ENCODE measurements around the gene SLC33A1.

Gene SLC33A1

GRCh38 chr3:155809181-155809580, 45.0 kb downstream of the SLC33A1 start:
- no peak overlapping the region for H3K9ac ChIP-seq (ENCODE audit: low read length)
- no peaks in the 10 kb centered on the region for H3K9me3 ChIP-seq (ENCODE audit: control insufficient read depth, low read depth, low read length)
- H3K36me3 ChIP-seq (ENCODE audit: control insufficient read depth, low read depth, low read length) = no peaks in the 10 kb centered on the region
- H3K27ac ChIP-seq (ENCODE audit: low read length) = no peak overlapping the region
- H3K4me1 ChIP-seq (ENCODE audit: control insufficient read depth, low read depth, low read length) = no peaks in the 10 kb centered on the region
- peaks cover 3% of the 10 kb centered on the region for H3K27me3 ChIP-seq (ENCODE audit: control insufficient read depth, insufficient read depth, low read length)
- no peak overlapping the region for H3K4me3 ChIP-seq (ENCODE audit: low read length)

- Histone ChIP-seq H3K9me3 (ENCODE audit: control insufficient read depth, low read depth, low read length) (no peaks in the 10 kb centered on the region), H3K36me3 (ENCODE audit: control insufficient read depth, low read depth, low read length) (no peaks in the 10 kb centered on the region), H3K27ac (ENCODE audit: low read length) (no peak overlapping the region), H3K27me3 (ENCODE audit: control insufficient read depth, insufficient read depth, low read length) (peaks cover 3% of the 10 kb centered on the region), H3K4me3 (ENCODE audit: low read length) (no peak overlapping the region), H3K4me1 (ENCODE audit: control insufficient read depth, low read depth, low read length) (no peaks in the 10 kb centered on the region), H3K9ac (ENCODE audit: low read length) (no peak overlapping the region)
Measured at GRCh38 chr3:155807823-155808222, 46.4 kb downstream of the SLC33A1 start.

- peak within 1 kb of the TSS; percentile 67 for H3K9ac ChIP-seq (ENCODE audit: low read length)
- peak within 1 kb of the TSS; percentile 78 for H3K4me3 ChIP-seq (ENCODE audit: low read length)
- H3K36me3 ChIP-seq (ENCODE audit: control insufficient read depth, low read depth, low read length) = no peaks in the 10 kb centered on the region
- no peaks in the 10 kb centered on the region for H3K9me3 ChIP-seq (ENCODE audit: control insufficient read depth, low read depth, low read length)
- H3K27ac ChIP-seq (ENCODE audit: low read length) = no peak within 1 kb of the TSS
- H3K27me3 ChIP-seq (ENCODE audit: control insufficient read depth, insufficient read depth, low read length) = peaks cover 3% of the 10 kb centered on the region
- no peaks in the 10 kb centered on the region for H3K4me1 ChIP-seq (ENCODE audit: control insufficient read depth, low read depth, low read length)
Measured at GRCh38 chr3:155805802-155806618, 48.2 kb downstream of the SLC33A1 start, which contains the start of gene C3orf33. TSS of gene C3orf33 (minus strand) at chr3:155806278. CDS start at chr3:155806252, 26 bp downstream.

GRCh38 chr3:155805204-155805801, 48.9 kb downstream of the SLC33A1 start:
- Histone ChIP-seq H3K27me3 (ENCODE audit: control insufficient read depth, insufficient read depth, low read length) (peaks cover 3% of the 10 kb centered on the region), H3K4me1 (ENCODE audit: control insufficient read depth, low read depth, low read length) (no peaks in the 10 kb centered on the region), H3K4me3 (ENCODE audit: low read length) (peak overlapping the region; percentile 78), H3K36me3 (ENCODE audit: control insufficient read depth, low read depth, low read length) (no peaks in the 10 kb centered on the region), H3K9ac (ENCODE audit: low read length) (peak overlapping the region; percentile 67), H3K9me3 (ENCODE audit: control insufficient read depth, low read depth, low read length) (no peaks in the 10 kb centered on the region), H3K27ac (ENCODE audit: low read length) (no peak overlapping the region)

GRCh38 chr3:155804323-155804722, 49.9 kb downstream of the SLC33A1 start:
- Histone ChIP-seq H3K9me3 (ENCODE audit: control insufficient read depth, low read depth, low read length) (no peaks in the 10 kb centered on the region), H3K9ac (ENCODE audit: low read length) (no peak overlapping the region), H3K27me3 (ENCODE audit: control insufficient read depth, insufficient read depth, low read length) (peaks cover 3% of the 10 kb centered on the region), H3K27ac (ENCODE audit: low read length) (no peak overlapping the region), H3K4me1 (ENCODE audit: control insufficient read depth, low read depth, low read length) (no peaks in the 10 kb centered on the region), H3K4me3 (ENCODE audit: low read length) (no peak overlapping the region), H3K36me3 (ENCODE audit: control insufficient read depth, low read depth, low read length) (no peaks in the 10 kb centered on the region)

- Histone ChIP-seq H3K9me3 (ENCODE audit: control insufficient read depth, low read depth, low read length) (no peaks in the 10 kb centered on the region), H3K27ac (ENCODE audit: low read length) (no peak overlapping the region), H3K9ac (ENCODE audit: low read length) (no peak overlapping the region), H3K27me3 (ENCODE audit: control insufficient read depth, insufficient read depth, low read length) (no peaks in the 10 kb centered on the region), H3K4me3 (ENCODE audit: low read length) (no peak overlapping the region), H3K4me1 (ENCODE audit: control insufficient read depth, low read depth, low read length) (peaks cover 7% of the 10 kb centered on the region), H3K36me3 (ENCODE audit: control insufficient read depth, low read depth, low read length) (no peaks in the 10 kb centered on the region)
Measured at GRCh38 chr3:155792532-155792931, 61.7 kb downstream of the SLC33A1 start.

GRCh38 chr3:155791190-155791589, 63.0 kb downstream of the SLC33A1 start:
- no peak overlapping the region for H3K27ac ChIP-seq (ENCODE audit: low read length)

GRCh38 chr3:155790272-155790925, 63.8 kb downstream of the SLC33A1 start:
- Histone ChIP-seq H3K9me3 (ENCODE audit: control insufficient read depth, low read depth, low read length) (no peaks in the 10 kb centered on the region), H3K9ac (ENCODE audit: low read length) (no peak overlapping the region), H3K4me1 (ENCODE audit: control insufficient read depth, low read depth, low read length) (peaks cover 7% of the 10 kb centered on the region), H3K27ac (ENCODE audit: low read length) (no peak overlapping the region), H3K36me3 (ENCODE audit: control insufficient read depth, low read depth, low read length) (no peaks in the 10 kb centered on the region), H3K4me3 (ENCODE audit: low read length) (no peak overlapping the region), H3K27me3 (ENCODE audit: control insufficient read depth, insufficient read depth, low read length) (no peaks in the 10 kb centered on the region)

More at GRCh38 chr3:155791190-155791589, 63.0 kb downstream of the SLC33A1 start:
- Histone ChIP-seq H3K9ac (ENCODE audit: low read length) (no peak overlapping the region), H3K4me1 (ENCODE audit: control insufficient read depth, low read depth, low read length) (peaks cover 7% of the 10 kb centered on the region), H3K36me3 (ENCODE audit: control insufficient read depth, low read depth, low read length) (no peaks in the 10 kb centered on the region), H3K27me3 (ENCODE audit: control insufficient read depth, insufficient read depth, low read length) (no peaks in the 10 kb centered on the region), H3K4me3 (ENCODE audit: low read length) (no peak overlapping the region), H3K9me3 (ENCODE audit: control insufficient read depth, low read depth, low read length) (no peaks in the 10 kb centered on the region)

- Histone ChIP-seq H3K9me3 (ENCODE audit: control insufficient read depth, low read depth, low read length) (no peaks in the 10 kb centered on the region), H3K27me3 (ENCODE audit: control insufficient read depth, insufficient read depth, low read length) (no peaks in the 10 kb centered on the region), H3K27ac (ENCODE audit: low read length) (no peak overlapping the region), H3K4me3 (ENCODE audit: low read length) (no peak overlapping the region), H3K36me3 (ENCODE audit: control insufficient read depth, low read depth, low read length) (no peaks in the 10 kb centered on the region), H3K4me1 (ENCODE audit: control insufficient read depth, low read depth, low read length) (peaks cover 3% of the 10 kb centered on the region), H3K9ac (ENCODE audit: low read length) (no peak overlapping the region)
Measured at GRCh38 chr3:155785662-155786295, 68.4 kb downstream of the SLC33A1 start.

GRCh38 chr3:155782390-155782953, 71.8 kb downstream of the SLC33A1 start:
- no peaks in the 10 kb centered on the region for H3K9me3 ChIP-seq (ENCODE audit: control insufficient read depth, low read depth, low read length)
- H3K9ac ChIP-seq (ENCODE audit: low read length) = no peak overlapping the region
- H3K4me3 ChIP-seq (ENCODE audit: low read length) = no peak overlapping the region
- no peaks in the 10 kb centered on the region for H3K27me3 ChIP-seq (ENCODE audit: control insufficient read depth, insufficient read depth, low read length)
- H3K36me3 ChIP-seq (ENCODE audit: control insufficient read depth, low read depth, low read length) = no peaks in the 10 kb centered on the region
- H3K27ac ChIP-seq (ENCODE audit: low read length) = no peak overlapping the region
- H3K4me1 ChIP-seq (ENCODE audit: control insufficient read depth, low read depth, low read length) = no peaks in the 10 kb centered on the region

- Histone ChIP-seq H3K9ac (ENCODE audit: low read length) (no peak overlapping the region), H3K27ac (ENCODE audit: low read length) (no peak overlapping the region), H3K27me3 (ENCODE audit: control insufficient read depth, insufficient read depth, low read length) (no peaks in the 10 kb centered on the region), H3K4me3 (ENCODE audit: low read length) (no peak overlapping the region), H3K9me3 (ENCODE audit: control insufficient read depth, low read depth, low read length) (no peaks in the 10 kb centered on the region), H3K36me3 (ENCODE audit: control insufficient read depth, low read depth, low read length) (no peaks in the 10 kb centered on the region), H3K4me1 (ENCODE audit: control insufficient read depth, low read depth, low read length) (no peaks in the 10 kb centered on the region)
Measured at GRCh38 chr3:155780291-155780690, 73.9 kb downstream of the SLC33A1 start.
